Measurements from ENCODE around the gene ZNF362. TPM values are rescaled to one million over a fixed set of nuclear protein-coding genes. Genes with fewer than 3 reads are reported as not detected.

Gene ZNF362
- total RNA-seq, 1 experiment from 2014 or later: 10.8 TPM

DNA sequence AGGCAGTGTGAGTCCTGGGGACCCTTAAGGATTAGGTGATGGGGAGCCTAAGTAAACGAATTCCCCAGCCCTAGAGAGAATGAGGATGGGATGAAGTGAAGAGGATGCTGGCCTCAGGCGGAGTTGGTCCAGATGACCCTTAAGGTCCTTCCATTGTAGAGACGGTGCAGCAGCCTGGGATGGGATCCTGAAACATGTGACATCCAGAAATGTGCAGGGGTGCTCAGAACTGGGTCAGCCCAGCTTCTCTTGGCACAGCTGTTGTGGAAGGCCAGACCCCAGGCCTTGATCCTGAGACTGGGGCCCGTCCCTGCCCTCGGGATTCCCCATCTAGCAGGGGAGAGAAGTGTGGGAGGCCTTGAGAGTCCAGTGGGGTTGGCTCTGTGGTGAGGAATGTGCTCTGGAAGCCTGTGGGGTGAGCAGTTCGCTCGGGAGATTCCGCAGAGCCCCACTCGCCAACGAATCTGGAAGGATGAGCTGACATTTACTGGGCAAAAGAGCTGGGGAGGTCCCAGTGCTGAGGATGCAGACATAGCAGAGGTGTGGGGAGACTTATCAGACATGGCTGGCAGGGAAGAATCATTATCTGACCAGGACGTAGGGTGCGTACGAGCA is 36.5 kb downstream of the ZNF362 start:
- no peaks in the 10 kb centered on the region for H3F3A ChIP-seq (ENCODE audit: low read length, unreplicated experiment)
- H3K79me2 ChIP-seq (ENCODE audit: low read length): no peaks in the 10 kb centered on the region
- H4K20me1 ChIP-seq (ENCODE audit: low read length): no peaks in the 10 kb centered on the region
- H3K27ac ChIP-seq (ENCODE audit: low read length): no peak overlapping the region
- TF ChIP-seq, protein P1, sequence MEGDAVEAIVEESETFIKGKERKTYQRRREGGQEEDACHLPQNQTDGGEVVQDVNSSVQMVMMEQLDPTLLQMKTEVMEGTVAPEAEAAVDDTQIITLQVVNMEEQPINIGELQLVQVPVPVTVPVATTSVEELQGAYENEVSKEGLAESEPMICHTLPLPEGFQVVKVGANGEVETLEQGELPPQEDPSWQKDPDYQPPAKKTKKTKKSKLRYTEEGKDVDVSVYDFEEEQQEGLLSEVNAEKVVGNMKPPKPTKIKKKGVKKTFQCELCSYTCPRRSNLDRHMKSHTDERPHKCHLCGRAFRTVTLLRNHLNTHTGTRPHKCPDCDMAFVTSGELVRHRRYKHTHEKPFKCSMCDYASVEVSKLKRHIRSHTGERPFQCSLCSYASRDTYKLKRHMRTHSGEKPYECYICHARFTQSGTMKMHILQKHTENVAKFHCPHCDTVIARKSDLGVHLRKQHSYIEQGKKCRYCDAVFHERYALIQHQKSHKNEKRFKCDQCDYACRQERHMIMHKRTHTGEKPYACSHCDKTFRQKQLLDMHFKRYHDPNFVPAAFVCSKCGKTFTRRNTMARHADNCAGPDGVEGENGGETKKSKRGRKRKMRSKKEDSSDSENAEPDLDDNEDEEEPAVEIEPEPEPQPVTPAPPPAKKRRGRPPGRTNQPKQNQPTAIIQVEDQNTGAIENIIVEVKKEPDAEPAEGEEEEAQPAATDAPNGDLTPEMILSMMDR (conservative IDR thresholded peaks at IDR 0.05; ENCODE audit: low read depth, low read length): no peak
- TF ChIP-seq EZH2 (IDR thresholded peaks at IDR 0.05; ENCODE audit: low read length, unreplicated experiment) (no peak), EZH2phosphoT487 (IDR thresholded peaks at IDR 0.05; ENCODE audit: borderline replicate concordance, low read length) (no peak)
- intact Hi-C loops (cut with micrococcal nuclease): no loop called here
- DNase-seq (no peak), ATAC-seq (no peak)
- H3K36me3 ChIP-seq (ENCODE audit: low read depth, low read length): no peaks in the 10 kb centered on the region; the same call in 1 of the 2 replicates
- no peaks in the 10 kb centered on the region for H3K9me2 ChIP-seq (replicated peaks; ENCODE audit: low read length)
- no TSS peak for BruUV-seq (replicated peaks)
- H3K9me3 ChIP-seq (ENCODE audit: low read length): no peaks in the 10 kb centered on the region
- H2AFZ ChIP-seq (ENCODE audit: low read length): no peak overlapping the region
- H3K9ac ChIP-seq (ENCODE audit: low read length): no peak overlapping the region
- no peaks in the 10 kb centered on the region for H3K4me1 ChIP-seq (ENCODE audit: insufficient read depth, low read length)
- no peak overlapping the region for H3K4me3 ChIP-seq (ENCODE audit: low read length)
- CTCF ChIA-PET: interaction anchor here (0.5 kb wide), 1 partner anchor 78 kb away, joined by 3 read pairs; no protein-coding TSS in a partner anchor
- no peaks in the 10 kb centered on the region for H3K27me3 ChIP-seq (ENCODE audit: low read length)
- no peak overlapping the region for H3K4me2 ChIP-seq (ENCODE audit: low read length)
- POLR2A ChIA-PET (ENCODE audit: unreplicated experiment): no interaction called here

DNA sequence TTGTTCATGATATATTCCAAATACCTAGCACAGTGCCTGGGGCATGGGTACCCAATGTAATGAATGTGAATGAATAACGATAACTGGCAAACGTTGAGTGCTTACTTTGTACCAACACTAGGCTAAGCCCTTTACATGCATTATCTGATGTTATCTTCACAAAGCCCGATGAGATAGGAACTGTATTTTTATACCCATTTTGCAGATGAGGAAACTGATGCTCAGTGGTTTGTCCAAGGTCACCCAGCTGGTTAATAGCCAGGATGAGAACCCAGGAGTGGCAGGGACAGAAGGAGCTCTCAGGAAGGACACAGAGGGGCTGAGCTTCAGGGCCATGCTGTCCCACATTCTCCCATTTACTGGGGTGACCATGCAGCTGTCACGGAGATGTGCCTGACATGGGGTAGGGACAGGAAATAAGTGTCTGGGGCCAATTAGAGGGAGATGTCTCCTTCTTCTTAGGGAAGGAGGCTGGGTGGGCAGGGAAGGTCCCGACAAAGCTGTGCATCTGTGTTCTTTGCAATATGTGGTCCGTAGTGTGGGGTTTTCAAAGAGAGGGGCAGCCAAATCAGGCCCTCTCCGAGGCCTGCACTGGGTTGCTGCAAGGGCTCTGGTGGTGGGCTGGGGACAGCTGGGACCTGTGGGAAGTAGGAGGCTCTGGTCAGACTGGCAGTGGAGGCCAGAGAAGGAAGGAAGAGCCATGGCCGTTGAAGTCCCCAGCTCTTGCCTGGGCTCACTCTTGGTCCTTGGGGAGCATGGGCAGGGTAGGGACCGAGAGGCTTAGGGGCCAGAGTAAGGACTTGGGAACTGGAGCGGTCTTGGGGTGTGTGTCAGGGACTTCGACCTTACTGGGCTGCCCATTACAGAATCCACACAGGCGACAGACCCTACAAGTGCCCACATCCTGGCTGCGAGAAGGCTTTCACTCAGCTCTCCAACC is 38.0 kb downstream of the ZNF362 start:
- no TSS peak for BruUV-seq (replicated peaks)
- no peak overlapping the region for H3K4me2 ChIP-seq (ENCODE audit: low read length)
- H3K27me3 ChIP-seq (ENCODE audit: low read length): no peaks in the 10 kb centered on the region
- H4K20me1 ChIP-seq (ENCODE audit: low read length): no peaks in the 10 kb centered on the region
- no peak for DNase-seq
- POLR2A ChIA-PET (ENCODE audit: unreplicated experiment): no interaction called here
- no peak overlapping the region for H3K27ac ChIP-seq (ENCODE audit: low read length)
- H3F3A ChIP-seq (ENCODE audit: low read length, unreplicated experiment): no peaks in the 10 kb centered on the region
- CTCF ChIA-PET: no interaction called here
- no peak overlapping the region for H3K9ac ChIP-seq (ENCODE audit: low read length)
- intact Hi-C loops (cut with micrococcal nuclease): loop anchor here (1.0 to 2.0 kb wide), 3 partner anchors 73 to 182 kb away; no protein-coding TSS in a partner anchor
- TF ChIP-seq EZH2phosphoT487 (IDR thresholded peaks at IDR 0.05; ENCODE audit: borderline replicate concordance, low read length): no peak
- TF ChIP-seq, protein P1 (conservative IDR thresholded peaks at IDR 0.05; ENCODE audit: low read depth, low read length): no peak
- no peak for TF ChIP-seq EZH2 (IDR thresholded peaks at IDR 0.05; ENCODE audit: low read length, unreplicated experiment)
- no peaks in the 10 kb centered on the region for H3K9me2 ChIP-seq (replicated peaks; ENCODE audit: low read length)
- H3K36me3 ChIP-seq (ENCODE audit: low read depth, low read length): no peaks in the 10 kb centered on the region; the same call in 1 of the 2 replicates
- no peaks in the 10 kb centered on the region for H3K4me1 ChIP-seq (ENCODE audit: insufficient read depth, low read length)
- H3K9me3 ChIP-seq (ENCODE audit: low read length): no peaks in the 10 kb centered on the region
- no peak overlapping the region for H2AFZ ChIP-seq (ENCODE audit: low read length)
- no peak for ATAC-seq
- no peaks in the 10 kb centered on the region for H3K79me2 ChIP-seq (ENCODE audit: low read length)
- no peak overlapping the region for H3K4me3 ChIP-seq (ENCODE audit: low read length)
